NCI-H146 treated with DMSO at 0.1 percent for 48 hours (cell line): Measurements from ENCODE around the gene EPOP.
A peak's percentile ranks its signal among the peaks of the same experiment; 100 is the strongest.

Source experiments
- DNase-seq: peaks from one replicate; lab custom pipeline; 2025; ENCODE audit not compliant: unreplicated experiment; lab: John Stamatoyannopoulos, UW

Gene EPOP

GRCh38 chr17:38705803-38706504 is 31.2 kb upstream of the EPOP start:
- no peak for DNase-seq

DNA sequence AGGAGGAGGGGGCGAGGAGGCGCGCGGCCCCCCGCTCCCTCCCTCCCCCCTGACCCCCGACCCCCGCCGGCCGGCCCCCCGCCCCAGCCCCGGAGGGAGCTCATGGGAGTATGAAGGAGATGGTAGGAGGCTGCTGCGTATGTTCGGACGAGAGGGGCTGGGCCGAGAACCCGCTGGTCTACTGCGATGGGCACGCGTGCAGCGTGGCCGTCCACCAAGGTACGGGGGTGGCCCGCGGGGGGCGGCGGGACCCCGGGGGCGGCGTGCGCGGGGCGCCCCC is 30.7 kb upstream of the EPOP start:
- DNase-seq, result peak; percentile 40

DNA sequence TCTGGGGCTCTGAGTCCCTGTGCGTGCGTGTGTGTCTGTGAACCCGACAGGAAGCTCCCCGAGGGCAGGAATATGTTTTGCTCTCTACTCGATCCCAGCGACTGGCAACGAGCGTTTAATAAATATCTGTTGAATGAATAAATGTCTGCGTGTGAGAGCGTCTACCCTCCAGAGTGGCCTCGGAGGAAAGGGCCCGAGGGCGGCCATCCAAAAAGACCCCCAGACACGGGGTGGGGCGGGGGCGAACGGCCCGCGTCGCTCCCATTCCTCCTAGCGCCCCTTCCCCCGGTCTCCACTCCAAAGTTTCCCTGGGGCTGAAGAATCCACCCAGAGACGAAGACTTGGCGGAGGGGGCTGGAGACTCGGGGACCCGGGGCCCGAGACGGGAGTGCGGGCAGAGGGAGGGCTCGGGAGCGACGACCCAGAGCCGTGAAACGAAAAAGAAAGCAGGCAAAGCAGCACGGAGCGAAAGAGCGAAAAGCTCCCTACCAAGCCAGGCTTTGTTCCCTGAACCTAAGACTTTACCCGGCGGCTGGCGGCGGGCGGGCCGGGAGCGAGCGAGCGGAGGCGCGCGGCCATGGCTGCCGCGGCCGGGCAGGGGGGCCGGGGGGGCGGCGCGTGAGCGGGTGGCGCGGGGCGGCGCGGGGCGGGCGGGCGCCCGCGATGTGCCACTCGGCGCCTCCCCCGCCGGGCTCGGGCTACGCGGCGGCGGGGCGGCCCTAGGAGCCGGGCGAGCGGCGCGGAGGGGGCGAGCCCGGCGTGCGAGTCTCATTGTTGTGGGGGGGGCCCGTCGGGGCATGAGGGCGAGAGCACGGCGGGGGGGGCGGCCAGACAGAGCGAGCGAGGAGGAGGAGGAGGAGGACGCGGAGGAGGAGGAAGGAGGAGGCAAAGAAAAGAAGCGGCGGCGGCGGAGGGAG is 30.1 kb upstream of the EPOP start, which contains the start of gene MLLT6:
MLLT6 (plus strand) TSS at position 668 of the 917 bp plus-strand sequence. CDS start 360 bp downstream, outside the sequence.
- peak; percentile 44 for DNase-seq

- DNase-seq, result peak; percentile 95
Measured at GRCh38 chr17:38703742-38704605, 29.2 kb upstream of the EPOP start.

DNA sequence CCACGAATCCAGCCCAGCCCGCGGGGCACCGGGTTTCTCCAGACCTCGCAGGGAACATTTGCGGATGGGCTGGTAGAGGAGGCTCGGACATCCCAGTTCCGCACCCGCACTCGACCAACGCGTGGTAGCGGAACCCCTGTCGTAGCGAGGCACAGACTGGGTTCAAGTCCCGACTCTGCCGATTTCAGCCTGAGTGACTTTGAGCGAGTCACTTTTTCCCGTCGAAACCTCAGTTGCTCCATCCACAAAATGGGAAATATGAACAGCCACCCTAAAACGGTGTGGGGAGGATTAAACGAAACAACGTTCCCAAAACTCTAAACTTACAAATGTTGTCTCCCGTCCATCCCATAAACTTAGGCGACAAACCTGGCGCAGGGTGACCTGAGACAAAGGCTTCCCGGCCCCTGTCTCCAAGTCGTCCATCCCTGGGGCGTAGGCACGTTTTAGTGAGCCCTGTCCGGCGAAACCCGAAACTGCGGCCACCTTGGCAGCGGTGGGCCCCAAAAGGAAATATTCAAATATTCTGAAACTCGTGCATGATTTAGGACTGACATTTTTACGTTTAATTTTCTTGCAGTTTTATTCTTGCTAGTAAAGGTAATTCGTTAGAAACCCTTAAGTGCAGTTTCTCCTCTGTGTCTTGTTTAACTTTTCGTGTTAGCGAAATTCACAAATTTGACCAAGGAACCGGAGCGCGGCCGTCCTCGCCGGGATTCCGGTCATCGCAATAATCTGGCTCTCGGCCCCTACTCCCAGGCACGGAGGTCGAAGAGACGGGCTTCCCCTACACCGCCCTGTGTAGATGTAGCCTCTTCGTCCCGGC is 28.4 kb upstream of the EPOP start:
- no peak for DNase-seq

- peak; percentile 57 for DNase-seq
Measured at GRCh38 chr17:38702166-38702915, 27.6 kb upstream of the EPOP start.

DNA sequence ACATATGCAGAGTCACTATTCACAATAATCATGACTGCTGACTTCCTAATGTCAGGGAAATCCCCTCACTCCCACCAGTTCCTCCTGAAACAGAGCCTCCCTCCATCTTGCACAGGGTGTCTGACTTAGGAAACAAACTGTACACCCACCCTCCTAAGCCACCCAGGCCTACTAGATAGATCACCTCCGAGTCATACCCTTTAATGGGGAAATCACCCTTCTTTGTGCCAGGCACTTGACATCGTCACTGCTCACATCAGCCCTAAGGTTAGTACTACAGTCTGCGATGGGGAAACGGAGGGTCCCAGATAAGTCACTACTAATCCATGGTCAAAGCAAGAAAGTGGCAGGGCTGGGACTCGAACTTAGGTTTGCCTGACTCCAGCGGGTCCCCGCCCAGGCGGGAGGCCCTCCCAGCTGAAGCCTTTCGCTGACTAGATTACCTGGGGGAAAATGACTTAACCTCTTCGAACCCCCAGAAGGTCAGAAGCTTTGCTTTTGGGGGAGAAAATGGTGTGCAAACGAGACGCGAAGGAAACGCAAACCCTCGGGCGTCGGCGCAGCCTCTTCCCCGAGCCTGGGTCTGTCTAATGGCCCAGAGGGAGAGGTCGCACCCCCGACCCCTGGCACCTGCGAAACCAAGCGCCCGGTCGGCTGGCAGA is 26.9 kb upstream of the EPOP start:
- peak; percentile 25 for DNase-seq

- no peak for DNase-seq
Measured at GRCh38 chr17:38698760-38699159, 24.0 kb upstream of the EPOP start.

GRCh38 chr17:38697061-38697820 is 22.5 kb upstream of the EPOP start:
- no peak for DNase-seq

- no peak for DNase-seq
Measured at GRCh38 chr17:38693700-38694329, 19.1 kb upstream of the EPOP start.

DNA sequence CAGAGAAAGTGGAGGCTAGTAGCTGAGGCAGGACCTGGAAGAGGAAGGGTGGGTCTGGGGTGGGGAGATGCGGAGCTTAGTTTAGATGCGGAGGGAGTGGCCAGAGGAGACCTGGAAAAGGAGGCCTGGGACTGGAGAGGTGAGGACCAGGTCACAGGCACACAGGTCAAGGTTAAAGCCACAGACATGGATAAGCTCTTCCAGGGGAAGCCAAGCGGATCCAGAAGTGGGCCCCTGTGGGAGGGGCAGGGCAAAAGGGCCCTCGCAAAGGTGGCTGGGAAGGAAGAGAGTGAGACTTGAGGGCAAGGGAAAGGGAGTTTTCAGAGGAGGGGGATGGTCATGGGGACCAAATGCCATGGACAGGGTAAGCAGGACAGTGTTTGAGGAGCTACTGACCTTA is 16.4 kb upstream of the EPOP start:
- DNase-seq, result no peak

DNA sequence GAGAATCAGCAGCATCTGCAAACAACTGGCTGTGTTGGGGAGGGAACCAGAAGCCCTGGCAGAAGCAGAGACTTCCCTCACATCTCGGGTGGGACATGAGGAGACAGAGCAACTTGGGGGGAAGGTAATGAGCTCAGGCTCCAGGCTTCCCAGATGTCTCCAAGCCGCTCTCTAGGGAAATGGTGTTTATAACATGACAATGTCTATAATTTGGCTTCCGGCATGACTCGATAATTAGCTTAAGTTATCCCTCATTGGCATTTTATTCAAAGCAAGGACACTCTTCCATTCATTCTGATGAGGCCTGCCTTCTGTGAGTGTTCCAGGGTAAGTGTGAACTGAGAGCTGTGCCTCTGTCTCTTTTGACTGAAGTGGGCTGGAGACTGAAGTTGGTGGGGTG is 15.6 kb upstream of the EPOP start:
- DNase-seq, result no peak

DNA sequence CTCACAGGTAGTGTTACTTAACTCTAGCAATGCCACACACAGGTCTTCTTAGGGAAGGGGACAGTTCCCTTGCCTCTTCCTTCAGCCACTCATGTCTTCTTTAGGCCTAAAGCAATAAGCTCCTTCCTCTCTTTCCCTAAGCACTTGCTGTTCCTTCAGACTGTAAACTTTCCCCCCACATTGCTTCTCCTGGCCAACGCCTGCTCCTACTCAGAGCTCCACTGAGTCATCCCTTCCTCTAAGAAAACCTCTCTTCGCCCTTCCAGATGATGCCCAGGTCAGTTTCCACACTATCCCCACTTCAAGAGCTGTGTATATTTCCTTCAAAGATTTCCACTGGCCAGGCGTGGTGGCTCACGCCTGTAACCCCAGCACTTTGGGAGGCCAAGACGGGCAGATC is 12.5 kb upstream of the EPOP start:
- DNase-seq, result no peak

DNA sequence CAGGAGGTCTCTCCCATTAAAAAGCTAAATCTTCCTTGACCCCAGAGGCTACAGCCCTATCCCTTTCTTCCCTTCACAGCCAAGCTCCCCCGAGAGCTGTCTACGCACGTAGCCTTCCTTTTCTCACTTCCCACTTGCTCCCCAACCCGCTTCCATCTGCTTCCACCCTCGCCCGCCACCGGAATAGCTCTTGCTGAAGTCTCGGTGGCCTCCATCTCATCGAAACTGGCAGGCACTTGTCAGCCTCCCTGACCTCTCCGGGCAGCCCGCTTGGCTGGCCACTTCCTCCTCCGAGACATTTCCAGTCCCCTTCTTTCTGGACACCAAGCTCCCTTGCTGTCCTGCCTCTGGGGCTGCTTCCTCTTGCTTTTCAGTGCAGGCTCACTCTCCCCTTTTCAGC is 10.7 kb upstream of the EPOP start:
- no peak for DNase-seq

DNA sequence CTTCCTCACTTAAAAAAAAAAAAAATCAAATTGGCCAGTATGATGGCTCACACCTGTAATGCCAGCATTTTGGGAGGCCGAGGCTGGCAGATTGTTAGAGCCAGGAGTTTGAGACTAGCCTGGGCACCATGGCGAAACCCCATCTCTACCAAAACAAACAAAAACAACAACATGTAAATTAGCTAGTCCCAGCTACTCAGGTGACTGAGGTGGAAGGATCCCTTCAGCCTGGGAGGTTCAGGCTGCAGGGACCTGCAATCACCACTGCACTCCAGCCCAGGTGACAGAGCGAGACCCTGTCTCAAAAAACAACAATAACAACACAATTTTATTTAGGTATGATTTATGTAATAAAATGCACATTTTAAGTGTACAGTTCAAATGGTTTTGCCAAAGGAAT is 6.3 kb upstream of the EPOP start:
- DNase-seq, result no peak

DNA sequence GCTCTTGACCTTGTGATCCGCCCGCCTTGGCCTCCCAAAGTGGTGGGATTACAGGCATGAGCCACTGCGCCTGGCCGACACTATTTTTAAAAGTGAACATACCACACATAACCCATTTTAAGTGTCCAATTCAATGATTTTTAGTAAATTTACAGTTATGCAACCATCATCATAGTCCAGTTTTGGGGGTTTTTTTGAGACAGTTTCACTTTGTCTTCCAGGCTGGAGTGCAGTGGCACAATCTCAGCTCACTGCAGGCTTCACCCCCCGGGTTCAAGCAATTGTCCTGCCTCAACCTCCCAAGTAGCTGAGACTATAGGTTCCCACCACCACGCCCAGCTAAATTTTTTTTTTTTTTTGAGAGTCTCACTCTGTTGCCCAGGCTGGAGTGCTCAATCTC is 3.1 kb upstream of the EPOP start:
- DNase-seq, result no peak

GRCh38 chr17:38676706-38677504 is 2.1 kb upstream of the EPOP start:
- peak; percentile 61 for DNase-seq
